ENCODE data around the gene PBRM1.
A peak's percentile ranks its signal among the peaks of the same experiment; 100 is the strongest.

The PBRM1 gene

DNA sequence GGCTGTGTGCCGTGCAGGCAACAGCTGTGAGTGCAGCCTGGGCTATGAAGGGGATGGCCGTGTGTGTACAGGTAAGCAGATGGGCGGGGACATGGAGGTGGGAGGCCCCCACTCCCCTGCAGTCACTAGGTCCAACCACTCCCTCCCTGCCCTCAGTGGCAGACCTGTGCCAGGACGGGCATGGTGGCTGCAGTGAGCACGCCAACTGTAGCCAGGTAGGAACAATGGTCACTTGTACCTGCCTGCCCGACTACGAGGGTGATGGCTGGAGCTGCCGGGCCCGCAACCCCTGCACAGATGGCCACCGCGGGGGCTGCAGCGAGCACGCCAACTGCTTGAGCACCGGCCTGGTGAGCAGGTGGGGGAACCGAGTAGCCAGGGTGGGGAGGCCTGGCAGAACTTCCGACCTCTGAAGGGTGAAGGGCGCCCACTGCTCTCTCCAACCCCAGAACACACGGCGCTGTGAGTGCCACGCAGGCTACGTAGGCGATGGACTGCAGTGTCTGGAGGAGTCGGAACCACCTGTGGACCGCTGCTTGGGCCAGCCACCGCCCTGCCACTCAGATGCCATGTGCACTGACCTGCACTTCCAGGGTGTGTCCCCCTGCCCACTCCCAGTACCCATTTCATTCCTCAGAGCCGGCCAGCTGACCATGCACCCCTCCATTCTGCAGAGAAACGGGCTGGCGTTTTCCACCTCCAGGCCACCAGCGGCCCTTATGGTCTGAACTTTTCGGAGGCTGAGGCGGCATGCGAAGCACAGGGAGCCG lies 163.6 kb downstream of the PBRM1 start:
- DNase-seq: no peak

DNA sequence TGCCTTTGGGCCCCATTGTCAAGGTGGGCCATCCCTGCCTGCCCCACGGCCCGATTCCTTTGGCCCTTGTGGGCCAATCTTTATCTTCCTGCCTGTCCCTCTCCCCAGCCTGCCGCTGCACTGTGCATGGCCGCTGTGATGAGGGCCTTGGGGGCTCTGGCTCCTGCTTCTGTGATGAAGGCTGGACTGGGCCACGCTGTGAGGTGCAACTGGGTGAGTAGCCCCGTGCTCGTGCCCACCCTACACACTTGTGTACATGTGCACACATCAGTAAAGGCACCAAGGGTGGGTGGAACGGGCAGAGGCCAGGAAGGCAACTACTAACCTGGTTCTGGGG lies 164.3 kb downstream of the PBRM1 start:
- no peak for DNase-seq

- DNase-seq: no peak
Measured at GRCh38 chr3:52520716-52521487, 164.8 kb downstream of the PBRM1 start.

DNA sequence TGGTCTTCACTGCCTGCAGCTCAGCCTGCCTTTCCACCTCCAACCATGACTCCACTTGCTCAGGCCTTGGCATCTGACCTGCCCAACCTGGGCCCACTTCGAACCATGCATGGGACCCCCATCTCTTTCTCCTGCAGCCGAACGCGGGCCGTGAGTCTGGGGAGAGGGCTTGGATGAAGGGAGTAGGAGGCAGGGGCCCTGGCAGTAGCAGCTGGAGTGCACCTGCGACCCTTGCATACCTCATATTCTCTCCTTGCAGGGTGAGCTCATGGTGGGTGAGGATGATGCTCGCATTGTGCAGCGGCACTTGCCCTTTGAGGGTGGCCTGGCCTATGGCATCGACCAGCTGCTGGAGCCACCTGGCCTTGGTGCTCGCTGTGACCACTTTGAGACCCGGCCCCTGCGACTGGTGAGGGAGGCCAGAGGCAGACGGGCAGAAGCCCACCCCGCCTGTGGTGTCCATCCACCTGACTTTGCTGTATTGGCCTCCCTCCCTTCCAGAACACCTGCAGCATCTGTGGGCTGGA lies 165.5 kb downstream of the PBRM1 start:
- no peak for DNase-seq

DNA sequence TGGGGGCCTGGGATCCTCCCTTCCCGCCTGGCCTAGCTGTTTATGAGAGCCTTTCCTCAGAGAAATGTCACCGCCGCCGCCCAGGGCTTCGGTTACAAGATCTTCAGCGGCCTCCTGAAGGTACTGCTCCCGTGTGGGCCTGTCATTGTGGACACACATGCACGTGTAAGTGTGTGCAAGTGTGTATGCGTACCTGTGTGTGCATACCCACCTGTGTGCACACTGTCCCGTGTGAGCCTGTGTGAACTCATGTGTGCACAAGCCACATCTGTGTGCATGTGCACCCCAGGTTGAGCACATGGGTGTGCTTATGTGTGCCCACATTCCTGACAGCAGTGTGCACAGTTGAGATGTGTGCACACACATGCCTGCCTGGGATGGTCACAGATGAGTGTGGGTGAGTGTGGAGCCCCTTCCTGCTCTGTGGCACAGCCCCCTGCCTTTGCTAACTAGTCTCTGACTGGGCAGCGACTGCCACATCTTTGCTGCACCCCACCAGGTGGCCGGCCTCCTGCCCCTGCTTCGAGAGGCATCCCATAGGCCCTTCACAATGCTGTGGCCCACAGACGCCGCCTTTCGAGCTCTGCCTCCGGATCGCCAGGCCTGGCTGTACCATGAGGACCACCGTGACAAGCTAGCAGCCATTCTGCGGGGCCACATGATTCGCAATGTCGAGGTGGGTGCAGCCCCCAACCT lies 166.1 kb downstream of the PBRM1 start:
- no peak for DNase-seq

DNA sequence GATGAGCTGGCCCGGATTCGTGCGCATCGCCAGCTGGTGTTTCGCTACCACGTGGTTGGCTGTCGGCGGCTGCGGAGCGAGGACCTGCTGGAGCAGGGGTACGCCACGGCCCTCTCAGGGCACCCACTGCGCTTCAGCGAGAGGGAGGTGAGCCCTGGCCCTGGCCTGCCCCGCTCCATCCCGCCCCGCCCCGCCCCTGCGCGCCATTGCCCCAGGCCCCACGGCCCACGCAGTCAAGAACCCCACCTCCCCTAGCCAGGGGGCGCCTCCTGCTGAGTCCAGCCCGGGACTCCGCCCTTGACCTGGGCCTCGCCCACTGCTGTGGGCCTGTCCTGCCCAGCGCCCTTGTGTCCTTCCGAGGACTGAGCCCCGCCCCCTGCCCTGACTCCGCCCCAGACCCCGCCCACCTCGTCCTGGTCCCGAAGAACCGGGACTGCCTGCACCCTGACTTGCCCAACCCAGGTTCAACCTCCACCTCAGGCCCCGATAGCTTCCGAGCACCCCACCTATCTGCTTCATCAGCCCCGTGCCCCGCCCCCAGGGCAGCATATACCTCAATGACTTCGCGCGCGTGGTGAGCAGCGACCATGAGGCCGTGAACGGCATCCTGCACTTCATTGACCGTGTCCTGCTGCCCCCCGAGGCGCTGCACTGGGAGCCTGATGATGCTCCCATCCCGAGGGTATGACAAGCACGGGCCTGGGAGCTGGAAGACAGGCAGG lies 166.8 kb downstream of the PBRM1 start:
- DNase-seq: no peak

DNA sequence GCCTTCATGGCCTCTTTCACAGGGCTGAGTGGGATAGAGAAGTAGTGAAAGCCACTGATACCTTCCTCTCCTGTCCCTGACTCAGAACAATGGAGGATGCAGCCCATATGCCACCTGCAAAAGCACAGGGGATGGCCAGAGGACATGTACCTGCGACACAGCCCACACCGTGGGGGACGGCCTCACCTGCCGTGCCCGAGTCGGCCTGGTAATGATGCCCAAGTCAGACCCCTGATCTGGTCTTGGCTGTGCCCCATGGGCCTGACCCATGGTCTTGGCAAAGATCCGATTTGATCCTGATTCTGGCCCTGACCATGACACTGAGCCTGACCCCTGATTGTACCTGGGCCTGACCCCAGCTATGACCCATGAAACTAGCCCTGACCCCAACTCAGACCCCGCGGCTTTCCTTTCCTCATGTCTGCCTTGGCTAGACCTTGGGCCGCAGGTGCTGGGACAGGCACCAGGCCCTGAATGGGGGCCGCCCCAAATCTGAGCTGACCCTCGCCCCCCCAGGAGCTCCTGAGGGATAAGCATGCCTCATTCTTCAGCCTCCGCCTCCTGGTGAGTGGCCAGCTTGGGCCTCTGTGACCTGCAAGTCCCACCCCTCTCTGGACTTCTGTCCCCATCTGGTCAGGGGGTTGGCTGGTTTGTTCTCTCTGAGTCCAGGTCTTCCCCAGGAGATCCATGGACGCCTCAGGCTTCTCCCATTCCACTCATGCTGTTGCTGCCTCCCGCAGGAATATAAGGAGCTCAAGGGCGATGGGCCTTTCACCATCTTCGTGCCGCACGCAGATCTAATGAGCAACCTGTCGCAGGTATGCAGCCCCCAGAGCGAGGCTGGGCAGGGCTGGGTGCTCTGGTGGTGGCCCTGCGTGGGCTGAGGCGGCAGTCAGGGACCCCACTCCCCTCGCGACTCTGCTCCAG lies 167.7 kb downstream of the PBRM1 start:
- DNase-seq: no peak

GRCh38 chr3:52516509-52517195 lies 169.1 kb downstream of the PBRM1 start:
- no peak for DNase-seq

DNA sequence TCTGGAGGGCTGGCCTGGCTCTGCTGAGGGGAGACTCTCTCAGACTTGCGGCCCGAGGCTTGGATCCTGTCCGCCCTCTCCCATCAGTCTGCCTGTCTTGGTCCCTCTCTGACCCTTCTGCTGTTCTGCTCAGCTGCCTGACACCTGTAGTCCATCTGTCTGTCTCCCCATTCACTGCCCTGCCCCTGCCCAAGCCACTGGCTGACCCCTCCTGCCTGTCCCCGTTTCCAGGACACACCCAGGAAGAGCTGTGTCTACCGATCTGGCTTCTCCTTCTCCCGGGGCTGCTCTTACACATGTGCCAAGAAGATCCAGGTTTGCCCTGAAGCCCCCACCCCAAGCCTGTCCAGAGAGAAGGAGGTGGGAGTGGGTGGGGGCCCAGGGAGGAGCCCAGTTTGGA lies 170.5 kb downstream of the PBRM1 start:
- no peak for DNase-seq

DNA sequence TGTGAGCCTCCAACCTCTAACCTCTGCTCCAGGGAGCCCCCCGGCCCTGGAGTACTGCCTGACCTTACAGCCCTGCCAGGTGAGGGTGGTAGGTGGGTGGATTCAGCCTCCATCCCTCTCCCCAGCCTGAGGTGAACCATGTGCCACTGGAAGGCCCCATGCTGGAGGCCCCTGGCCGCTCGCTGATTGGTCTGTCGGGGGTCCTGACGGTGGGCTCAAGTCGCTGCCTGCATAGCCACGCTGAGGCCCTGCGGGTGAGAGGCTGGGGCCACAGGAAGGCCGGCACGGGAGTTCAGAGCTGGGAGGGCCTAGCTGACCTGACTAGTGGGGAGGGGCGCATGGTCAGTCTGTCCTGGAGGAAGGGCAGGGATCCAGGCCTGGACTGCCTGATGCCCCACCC lies 171.1 kb downstream of the PBRM1 start:
- no peak for DNase-seq

GRCh38 chr3:52513281-52513680 lies 172.4 kb downstream of the PBRM1 start:
- no peak for DNase-seq

DNA sequence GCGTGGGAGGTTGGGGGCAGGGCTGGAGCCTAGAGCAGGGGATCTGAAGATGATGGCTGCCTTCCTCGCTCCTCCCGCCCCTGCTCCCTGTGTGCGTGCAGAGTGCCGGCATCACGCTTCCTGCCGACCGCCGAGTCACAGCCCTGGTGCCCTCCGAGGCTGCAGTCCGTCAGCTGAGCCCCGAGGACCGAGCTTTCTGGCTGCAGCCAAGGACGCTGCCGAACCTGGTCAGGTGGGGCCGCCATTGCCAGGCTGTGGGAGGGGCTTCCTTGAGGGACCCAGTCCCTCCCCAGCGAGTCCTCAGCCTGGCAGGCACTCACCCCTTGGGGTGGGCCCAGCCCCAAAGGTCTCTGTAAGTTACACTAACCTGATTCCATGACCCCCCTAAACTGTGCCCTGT lies 173.0 kb downstream of the PBRM1 start:
- DNase-seq: no peak

DNA sequence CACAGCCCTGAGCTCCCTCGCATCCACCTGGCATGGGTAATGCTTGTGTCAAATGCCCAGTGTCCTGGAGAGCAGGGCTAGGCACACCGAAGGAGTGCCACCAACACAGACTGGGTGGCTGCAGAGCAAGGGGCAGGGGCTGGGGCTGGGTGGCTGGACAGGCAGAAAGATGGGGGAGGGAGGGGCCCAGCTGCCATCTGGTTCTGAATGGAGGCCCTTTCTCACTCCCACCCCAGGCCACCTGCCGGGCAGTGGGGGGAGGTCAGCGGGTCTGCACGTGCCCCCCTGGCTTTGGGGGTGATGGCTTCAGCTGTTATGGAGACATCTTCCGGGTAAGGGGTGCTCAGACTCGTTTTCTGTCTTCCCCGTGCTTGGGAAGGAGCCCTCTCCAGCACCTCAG lies 173.6 kb downstream of the PBRM1 start:
- no peak for DNase-seq

- DNase-seq: no peak
Measured at GRCh38 chr3:52511509-52511908, 174.2 kb downstream of the PBRM1 start.

DNA sequence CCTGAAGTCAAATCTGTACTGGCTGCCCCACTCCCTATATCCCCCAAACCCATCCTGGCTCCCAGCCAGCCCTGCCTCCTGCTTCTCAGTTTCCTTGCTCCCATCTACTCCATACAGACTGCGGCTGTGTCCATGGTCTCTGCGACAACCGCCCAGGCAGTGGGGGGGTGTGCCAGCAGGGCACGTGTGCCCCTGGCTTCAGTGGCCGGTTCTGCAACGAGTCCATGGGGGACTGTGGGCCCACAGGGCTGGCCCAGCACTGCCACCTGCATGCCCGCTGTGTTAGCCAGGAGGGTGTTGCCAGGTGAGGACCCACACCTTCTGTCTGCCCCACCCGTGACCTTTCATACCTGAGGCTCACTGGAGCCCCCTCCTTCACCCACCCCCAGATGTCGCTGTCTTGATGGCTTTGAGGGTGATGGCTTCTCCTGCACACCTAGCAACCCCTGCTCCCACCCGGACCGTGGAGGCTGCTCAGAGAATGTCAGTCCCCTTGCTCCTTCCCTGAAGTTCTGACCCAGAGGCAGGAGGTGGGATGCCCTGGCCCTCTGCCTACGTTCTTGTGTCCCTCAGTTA lies 175.9 kb downstream of the PBRM1 start:
- no peak for DNase-seq

DNA sequence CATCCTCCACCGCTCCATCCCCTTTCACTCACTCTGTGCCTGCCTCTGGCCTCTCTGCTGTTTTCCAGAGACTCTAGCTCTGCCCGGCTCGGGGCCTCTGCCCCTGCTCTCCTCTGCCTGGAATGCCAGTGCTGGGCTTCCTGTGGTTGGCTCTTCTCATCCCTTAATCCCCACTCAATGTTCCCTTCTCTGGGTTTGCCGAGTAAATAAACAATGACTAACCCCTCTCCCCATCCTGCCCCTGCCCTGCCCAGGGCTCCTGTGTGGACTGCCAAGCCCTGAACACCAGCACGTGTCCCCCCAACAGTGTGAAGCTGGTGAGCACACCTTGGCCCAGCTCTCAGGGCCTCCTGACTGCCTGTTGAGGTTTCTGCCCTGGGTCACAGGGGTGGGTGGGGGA lies 178.4 kb downstream of the PBRM1 start:
- DNase-seq: peak; percentile 28

DNA sequence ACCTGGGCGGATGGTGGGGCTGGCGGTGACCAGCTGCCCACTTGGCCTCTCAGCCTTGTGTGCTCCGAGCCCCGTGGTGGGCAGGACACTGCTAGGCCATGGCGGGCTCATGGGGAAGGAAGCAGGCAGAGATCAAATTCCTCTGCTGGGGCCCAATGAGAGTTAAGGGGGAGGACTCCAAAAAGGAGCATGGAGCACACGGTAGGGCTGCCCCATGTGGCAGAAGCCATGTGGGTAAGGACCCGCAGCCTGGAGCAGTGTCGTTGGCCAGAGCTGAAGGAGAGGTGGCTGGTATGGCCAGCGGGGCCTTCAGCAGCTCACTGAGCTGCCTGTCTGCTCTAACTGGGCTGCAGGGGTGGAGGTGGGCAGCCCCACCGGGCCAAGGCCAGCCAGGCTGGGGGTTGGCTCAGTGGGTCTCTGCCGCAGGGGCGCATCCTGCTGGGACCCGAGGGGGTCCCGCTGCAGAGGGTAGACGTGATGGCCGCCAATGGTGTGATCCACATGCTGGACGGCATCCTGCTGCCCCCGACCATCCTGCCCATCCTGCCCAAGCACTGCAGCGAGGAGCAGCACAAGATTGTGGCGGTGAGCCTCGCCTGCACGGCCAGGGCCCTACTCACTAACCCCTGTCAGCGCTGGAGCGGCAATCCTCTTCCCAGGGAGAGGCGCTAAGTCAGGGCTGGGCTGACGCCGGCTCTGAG lies 179.3 kb downstream of the PBRM1 start:
- DNase-seq: no peak

DNA sequence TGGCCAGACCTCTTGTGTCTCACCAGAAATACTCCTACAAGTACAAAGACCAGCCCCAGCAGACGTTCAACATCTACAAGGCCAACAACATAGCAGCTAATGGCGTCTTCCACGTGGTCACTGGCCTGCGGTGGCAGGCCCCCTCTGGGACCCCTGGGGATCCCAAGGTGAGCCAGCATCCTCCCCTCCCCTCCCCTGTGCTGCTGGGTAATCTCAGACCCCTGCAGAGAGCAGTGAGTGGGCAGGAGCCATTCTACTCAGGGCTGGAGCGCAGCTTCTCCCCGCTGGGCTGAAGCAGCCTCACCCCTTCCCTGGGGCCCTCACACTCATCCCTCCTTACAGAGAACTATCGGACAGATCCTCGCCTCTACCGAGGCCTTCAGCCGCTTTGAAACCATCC lies 180.7 kb downstream of the PBRM1 start:
- no peak for DNase-seq

GRCh38 chr3:52503788-52504424 lies 181.8 kb downstream of the PBRM1 start:
- DNase-seq: no peak

Measured in fibroblast of skin of right biceps (primary cell).